ENCODE results near the gene NFS1.

The NFS1 gene

GRCh38 chr20:35711588-35712209, 12.5 kb upstream of the NFS1 start:
- TF ChIP-seq CTCF (IDR thresholded peaks at IDR 0.05; ENCODE audit: insufficient read depth, low read length) (no peak), REST (IDR thresholded peaks at IDR 0.05; ENCODE audit: insufficient replicate concordance, low read depth) (no peak), GABPA (IDR thresholded peaks at IDR 0.05; ENCODE audit: low read depth) (no peak), POLR2AphosphoS5 (IDR thresholded peaks at IDR 0.05; ENCODE audit: low read depth) (no peak), SPI1 (IDR thresholded peaks at IDR 0.05; ENCODE audit: borderline replicate concordance, low read depth) (no peak)
- no peak for DNase-seq (ENCODE audit: low read depth in 1 of 2, low spot score in 1 of 2)
- Histone ChIP-seq H3K27ac (replicated peaks) (no peak overlapping the region), H3K4me3 (replicated peaks; ENCODE audit: insufficient read depth, low read length) (no peak overlapping the region), H3K27me3 (ENCODE audit: insufficient read depth, poor library complexity, severe bottlenecking) (no peaks in the 10 kb centered on the region)

GRCh38 chr20:35710884-35711587, 11.9 kb upstream of the NFS1 start:
- H3K4me3 ChIP-seq (replicated peaks; ENCODE audit: insufficient read depth, low read length), result no peak overlapping the region
- H3K27ac ChIP-seq (replicated peaks), result no peak overlapping the region
- no peaks in the 10 kb centered on the region for H3K27me3 ChIP-seq (ENCODE audit: insufficient read depth, poor library complexity, severe bottlenecking)
- TF ChIP-seq GABPA (IDR thresholded peaks at IDR 0.05; ENCODE audit: low read depth), result no peak
- TF ChIP-seq SPI1 (IDR thresholded peaks at IDR 0.05; ENCODE audit: borderline replicate concordance, low read depth), result no peak
- TF ChIP-seq CTCF (IDR thresholded peaks at IDR 0.05; ENCODE audit: insufficient read depth, low read length), result no peak
- TF ChIP-seq POLR2AphosphoS5 (IDR thresholded peaks at IDR 0.05; ENCODE audit: low read depth), result no peak
- no peak for TF ChIP-seq REST (IDR thresholded peaks at IDR 0.05; ENCODE audit: insufficient replicate concordance, low read depth)
- DNase-seq (ENCODE audit: low read depth in 1 of 2, low spot score in 1 of 2), result no peak

GRCh38 chr20:35710039-35710438, 10.9 kb upstream of the NFS1 start:
- Histone ChIP-seq H3K4me3 (replicated peaks; ENCODE audit: insufficient read depth, low read length) (no peak overlapping the region), H3K27ac (replicated peaks) (no peak overlapping the region), H3K27me3 (ENCODE audit: insufficient read depth, poor library complexity, severe bottlenecking) (no peaks in the 10 kb centered on the region)
- DNase-seq (ENCODE audit: low read depth in 1 of 2, low spot score in 1 of 2), result no peak
- TF ChIP-seq POLR2AphosphoS5 (IDR thresholded peaks at IDR 0.05; ENCODE audit: low read depth) (no peak), REST (IDR thresholded peaks at IDR 0.05; ENCODE audit: insufficient replicate concordance, low read depth) (no peak), GABPA (IDR thresholded peaks at IDR 0.05; ENCODE audit: low read depth) (no peak)

All from HL-60 (cell line).